Mesendoderm (in vitro differentiated cells): ENCODE measurements around the gene RBP7.

Source experiments
- DNase-seq: peaks from one replicate; pipeline ENCODE4 v3.0.0; 2013
- H2AK5ac ChIP-seq: 2 replicates; pipeline ENCODE4 v1.6.1; 2013; ENCODE audit warnings: low read length, inconsistent platforms
- H2BK120ac ChIP-seq: 2 replicates; pipeline ENCODE4 v1.6.1; 2013; ENCODE audit warnings: low read depth, mild to moderate bottlenecking, low read length, moderate library complexity, mixed read lengths
- H2BK15ac ChIP-seq: replicated peaks from 2 replicates; pipeline ENCODE4 v1.6.1; 2013; ENCODE audit warnings: low read depth, mild to moderate bottlenecking, moderate library complexity
- H2BK5ac ChIP-seq: 2 replicates; pipeline ENCODE4 v1.6.1; 2013; ENCODE audit warnings: low read length, inconsistent platforms
- H3K18ac ChIP-seq: 2 replicates; pipeline ENCODE4 v1.6.1; 2013; ENCODE audit warnings: mild to moderate bottlenecking, low read length, mixed read lengths
- H3K23ac ChIP-seq: one replicate; pipeline ENCODE4 v1.6.1; 2013; ENCODE audit warnings: low read length
- H3K27ac ChIP-seq: 2 replicates; pipeline ENCODE4 v1.5.1; 2013; ENCODE audit warnings: low read depth, mild to moderate bottlenecking, inconsistent platforms, low read length, moderate library complexity
- H3K27me3 ChIP-seq: 2 replicates; pipeline ENCODE4 v1.6.1; 2013; ENCODE audit warnings: low read length, control low read depth, mild to moderate bottlenecking, inconsistent platforms; ENCODE audit not compliant: insufficient read depth, poor library complexity
- H3K36me3 ChIP-seq: 2 replicates; pipeline ENCODE4 v1.6.1; 2013; ENCODE audit warnings: low read length, inconsistent platforms; ENCODE audit not compliant: control insufficient read depth, insufficient read depth
- H3K4ac ChIP-seq: one replicate; pipeline ENCODE4 v1.6.1; 2013; ENCODE audit warnings: low read depth, mild to moderate bottlenecking, low read length, moderate library complexity
- H3K4me1 ChIP-seq: 2 replicates; pipeline ENCODE4 v1.6.1; 2013; ENCODE audit warnings: low read depth, low read length, inconsistent platforms; ENCODE audit not compliant: control insufficient read depth
- H3K4me2 ChIP-seq: 2 replicates; pipeline ENCODE4 v1.6.1; 2013; ENCODE audit warnings: low read length
- H3K4me3 ChIP-seq: 2 replicates; pipeline ENCODE4 v1.5.1; 2013; ENCODE audit warnings: mild to moderate bottlenecking, low read length
- H3K56ac ChIP-seq: one replicate; pipeline ENCODE4 v1.6.1; 2013; ENCODE audit warnings: low read length
- H3K79me1 ChIP-seq: 2 replicates; pipeline ENCODE4 v1.6.1; 2013; ENCODE audit warnings: low read length, inconsistent platforms
- H3K79me2 ChIP-seq: 2 replicates; pipeline ENCODE4 v1.6.1; 2013; ENCODE audit warnings: mild to moderate bottlenecking, low read length; ENCODE audit not compliant: control insufficient read depth, insufficient read depth
- H3K9ac ChIP-seq: 2 replicates; pipeline ENCODE4 v1.6.1; 2013; ENCODE audit warnings: low read length, inconsistent platforms
- H4K5ac ChIP-seq: one replicate; pipeline ENCODE4 v1.6.1; 2013; ENCODE audit warnings: low read length
- H4K8ac ChIP-seq: one replicate; pipeline ENCODE4 v1.6.1; 2013; ENCODE audit warnings: low read depth, mild to moderate bottlenecking, control low read depth, low read length, moderate library complexity
- WGBS: extraction: QIAGEN DNeasy Blood & Tissue Kit; methylation state at CpG from one replicate; pipeline ENCODE4 v1.1.7; 2013; ENCODE audit warnings: low lambda C conversion rate, missing lambda C conversion rate; ENCODE audit not compliant: insufficient coverage; ENCODE audit errors: extremely low coverage; 5-methylcytosine and 5-hydroxymethylcytosine counted together

RBP7 gene

DNA sequence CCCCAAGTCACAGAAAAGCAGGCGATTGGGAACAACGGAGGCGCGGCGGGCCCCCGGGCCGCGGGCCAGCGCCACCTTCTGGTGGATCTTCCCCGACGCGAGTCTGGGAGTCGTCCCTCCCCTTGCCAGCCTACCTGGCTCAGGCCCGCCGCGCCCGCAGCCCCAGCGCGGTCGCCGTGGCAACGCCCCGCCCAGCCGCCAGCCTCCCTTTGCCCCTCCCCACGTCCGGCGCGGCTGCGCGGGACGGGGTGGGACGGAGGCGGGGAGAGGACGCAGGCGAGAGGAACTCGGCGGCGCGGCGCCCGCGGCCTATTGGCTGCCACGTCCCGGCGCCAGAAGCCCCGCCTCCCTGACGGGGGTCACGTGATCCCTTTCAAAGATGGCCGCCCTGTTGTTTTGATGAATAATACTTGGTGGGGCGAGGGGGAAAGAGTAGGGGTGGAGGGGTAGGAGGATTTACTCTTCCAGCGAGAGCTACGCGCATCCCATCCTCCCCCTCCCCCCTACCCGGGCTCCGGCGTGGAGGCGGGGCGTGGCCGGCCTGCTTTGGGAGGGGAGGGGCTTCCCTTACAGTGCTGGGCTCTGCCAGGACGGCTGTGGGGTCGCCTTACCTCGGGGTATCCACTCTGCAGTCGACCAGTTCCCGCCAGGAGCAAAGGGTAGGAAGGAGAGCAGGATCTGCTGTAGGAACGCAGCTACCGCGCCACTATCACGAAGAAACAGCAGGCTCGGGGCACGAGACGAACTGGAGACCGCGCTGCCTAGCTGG is 35.7 kb downstream of the RBP7 start, which contains the start of gene UBE4B:
UBE4B (plus strand) TSS at position 369 of the 769 bp plus-strand sequence. CDS start 713 bp downstream, outside the sequence.
- Histone ChIP-seq H3K36me3 (no peaks in the 10 kb centered on the region), H3K4me1 (no peaks in the 10 kb centered on the region), H3K4ac (peak within 1 kb of the TSS; percentile 73), H3K18ac (peak within 1 kb of the TSS; percentile 98), H3K27ac (peak within 1 kb of the TSS; percentile 94), H3K56ac (peak within 1 kb of the TSS; percentile 100), H3K79me2 (peaks cover 19% of the 10 kb centered on the region), H3K27me3 (no peaks in the 10 kb centered on the region), H3K23ac (peak within 1 kb of the TSS; percentile 87), H4K8ac (peak within 1 kb of the TSS; percentile 84), H2BK5ac (peak within 1 kb of the TSS; percentile 96), H2AK5ac (peak within 1 kb of the TSS; percentile 32), H3K4me2 (peak within 1 kb of the TSS; percentile 90), H3K4me3 (peak within 1 kb of the TSS; percentile 100), H4K5ac (no peak within 1 kb of the TSS), H3K9ac (peak within 1 kb of the TSS; percentile 100), H2BK15ac (peak within 1 kb of the TSS; percentile 98), H3K79me1 (peaks cover 6% of the 10 kb centered on the region), H2BK120ac (no peak within 1 kb of the TSS)
- WGBS: no CpG with 5 or more reads among the region's 73 CpGs
- peak; percentile 99 for DNase-seq

DNA sequence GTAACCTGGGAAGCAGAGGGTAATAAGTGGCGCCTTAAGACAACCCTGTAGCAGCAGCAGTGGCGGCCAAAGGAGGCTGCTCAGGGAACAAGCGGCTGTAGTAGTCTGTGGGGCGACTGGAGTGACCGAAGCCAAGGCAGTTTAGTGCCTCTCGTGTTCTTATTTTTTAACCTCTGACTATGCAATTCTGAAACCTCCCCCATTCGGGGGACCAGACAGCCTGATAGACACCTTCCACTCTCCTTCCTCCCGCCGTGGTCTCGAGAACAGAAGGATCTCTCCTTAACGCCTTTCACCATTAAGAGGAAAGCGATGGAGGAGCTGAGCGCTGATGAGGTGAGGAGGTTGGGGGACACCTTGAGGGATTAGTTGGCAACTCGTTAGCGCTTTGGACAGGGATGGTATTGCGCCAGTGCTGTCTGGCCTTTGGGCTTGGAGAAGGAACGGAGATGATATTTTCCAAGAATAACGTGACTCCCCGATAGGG is 36.4 kb downstream of the RBP7 start:
- H3K27me3 ChIP-seq: no peaks in the 10 kb centered on the region

DNA sequence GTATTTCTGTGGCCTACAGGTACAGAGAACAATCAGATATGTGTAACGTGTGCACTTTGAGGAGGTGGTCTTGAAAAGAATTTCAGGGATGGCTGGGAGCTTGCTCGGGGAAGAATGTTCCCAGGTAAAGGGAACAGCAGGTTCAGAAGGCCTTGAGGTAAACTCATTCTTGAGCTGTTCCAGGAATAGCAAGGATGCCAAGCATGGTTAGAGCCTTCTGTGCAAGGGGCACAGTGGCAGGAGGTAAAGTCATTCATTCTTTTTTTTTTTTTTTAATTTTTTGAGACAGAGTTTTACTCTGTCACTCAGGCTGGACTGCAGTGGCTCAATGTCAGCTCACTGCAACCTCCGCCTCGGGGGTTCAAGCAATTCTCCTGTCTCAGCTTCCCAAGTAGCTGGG is 45.7 kb downstream of the RBP7 start:
- Histone ChIP-seq H3K79me2 (peaks cover 48% of the 10 kb centered on the region), H3K9ac (no peak overlapping the region)
- no CpG with 5 or more reads among the region's 4 CpGs for WGBS

More for the DNA sequence above, 36.4 kb downstream of the RBP7 start:
- WGBS: no CpG with 5 or more reads among the region's 19 CpGs
- Histone ChIP-seq H3K79me2 (peaks cover 22% of the 10 kb centered on the region), H3K4ac (peak overlapping the region; percentile 73), H3K4me3 (peak overlapping the region; percentile 100), H2AK5ac (peak overlapping the region; percentile 32), H3K9ac (peak overlapping the region; percentile 100), H3K18ac (peak overlapping the region; percentile 77), H3K56ac (peak overlapping the region; percentile 100), H3K23ac (peak overlapping the region; percentile 87), H2BK120ac (no peak overlapping the region), H4K5ac (no peak overlapping the region), H3K27ac (peak overlapping the region; percentile 94), H4K8ac (no peak overlapping the region), H3K4me1 (no peaks in the 10 kb centered on the region), H3K36me3 (no peaks in the 10 kb centered on the region), H2BK5ac (peak overlapping the region; percentile 96), H2BK15ac (no peak overlapping the region), H3K4me2 (peak overlapping the region; percentile 90), H3K79me1 (peaks cover 6% of the 10 kb centered on the region)
- peak; percentile 80 for DNase-seq

DNA sequence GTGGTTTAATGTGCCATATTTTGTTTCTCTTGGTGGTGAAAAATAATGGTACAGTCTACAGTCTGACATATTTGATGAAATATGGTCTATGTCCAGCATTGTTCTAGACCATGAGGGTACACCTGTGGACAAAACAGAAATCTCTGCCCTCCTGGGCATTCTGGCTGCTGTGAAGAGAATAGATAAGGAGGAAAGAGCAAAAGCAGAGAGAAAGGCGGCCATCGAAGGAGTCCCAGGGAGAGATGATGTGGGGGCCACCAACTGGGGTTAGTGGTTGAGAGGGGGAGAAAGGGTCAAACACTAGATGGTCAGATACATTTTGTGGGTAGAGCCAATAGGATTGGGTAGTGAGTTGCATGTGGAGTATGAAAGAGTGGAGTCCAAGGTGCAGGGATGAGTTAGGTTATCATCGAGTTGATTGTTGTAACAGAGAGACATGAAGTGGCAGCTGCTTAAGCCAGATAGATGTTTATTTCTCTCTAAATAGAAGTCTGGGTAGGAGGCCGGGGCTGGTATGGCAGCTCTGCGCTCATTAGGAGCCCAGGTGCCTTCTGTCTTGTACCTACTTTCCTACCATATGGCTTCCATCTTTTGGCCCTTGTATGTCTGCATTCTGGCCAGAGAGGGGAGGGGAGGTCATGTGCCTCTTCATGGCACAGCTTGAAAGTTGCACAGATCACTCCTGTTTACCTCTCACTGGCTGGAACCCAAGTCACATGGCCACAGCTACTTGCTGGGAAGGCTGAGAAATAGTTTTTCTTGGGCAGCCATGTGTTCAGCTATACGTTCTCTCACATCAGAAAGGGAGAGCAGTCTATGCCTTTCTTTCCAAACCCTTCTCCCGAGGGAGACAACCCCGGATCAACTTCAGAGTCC is 48.7 kb downstream of the RBP7 start:
- no peak overlapping the region for H3K56ac ChIP-seq
- H4K8ac ChIP-seq: no peak overlapping the region
- no peak overlapping the region for H4K5ac ChIP-seq
- H2BK120ac ChIP-seq: no peak overlapping the region
- no peaks in the 10 kb centered on the region for H3K36me3 ChIP-seq
- DNase-seq: no peak
- no peak overlapping the region for H2BK15ac ChIP-seq
- no peaks in the 10 kb centered on the region for H3K4me1 ChIP-seq
- H2AK5ac ChIP-seq: no peak overlapping the region
- H3K79me2 ChIP-seq: peaks cover 50% of the 10 kb centered on the region
- H3K9ac ChIP-seq: no peak overlapping the region
- no peak overlapping the region for H3K4me3 ChIP-seq
- H3K4ac ChIP-seq: no peak overlapping the region
- H3K27me3 ChIP-seq: no peaks in the 10 kb centered on the region
- H3K27ac ChIP-seq: no peak overlapping the region
- peaks cover 30% of the 10 kb centered on the region for H3K79me1 ChIP-seq
- no peak overlapping the region for H3K4me2 ChIP-seq
- no CpG with 5 or more reads among the region's 8 CpGs for WGBS
- H2BK5ac ChIP-seq: no peak overlapping the region
- no peak overlapping the region for H3K18ac ChIP-seq
- no peak overlapping the region for H3K23ac ChIP-seq

More for the DNA sequence above, 45.7 kb downstream of the RBP7 start:
- Histone ChIP-seq H3K4me2 (no peak overlapping the region), H2BK120ac (no peak overlapping the region), H3K4me3 (no peak overlapping the region), H2BK15ac (no peak overlapping the region), H3K23ac (no peak overlapping the region), H3K27ac (no peak overlapping the region), H3K27me3 (no peaks in the 10 kb centered on the region), H4K5ac (no peak overlapping the region), H3K4ac (no peak overlapping the region), H4K8ac (no peak overlapping the region), H3K79me1 (peaks cover 21% of the 10 kb centered on the region), H3K36me3 (no peaks in the 10 kb centered on the region), H2AK5ac (no peak overlapping the region), H3K4me1 (no peaks in the 10 kb centered on the region), H2BK5ac (no peak overlapping the region), H3K18ac (no peak overlapping the region), H3K56ac (no peak overlapping the region)
- DNase-seq: no peak

DNA sequence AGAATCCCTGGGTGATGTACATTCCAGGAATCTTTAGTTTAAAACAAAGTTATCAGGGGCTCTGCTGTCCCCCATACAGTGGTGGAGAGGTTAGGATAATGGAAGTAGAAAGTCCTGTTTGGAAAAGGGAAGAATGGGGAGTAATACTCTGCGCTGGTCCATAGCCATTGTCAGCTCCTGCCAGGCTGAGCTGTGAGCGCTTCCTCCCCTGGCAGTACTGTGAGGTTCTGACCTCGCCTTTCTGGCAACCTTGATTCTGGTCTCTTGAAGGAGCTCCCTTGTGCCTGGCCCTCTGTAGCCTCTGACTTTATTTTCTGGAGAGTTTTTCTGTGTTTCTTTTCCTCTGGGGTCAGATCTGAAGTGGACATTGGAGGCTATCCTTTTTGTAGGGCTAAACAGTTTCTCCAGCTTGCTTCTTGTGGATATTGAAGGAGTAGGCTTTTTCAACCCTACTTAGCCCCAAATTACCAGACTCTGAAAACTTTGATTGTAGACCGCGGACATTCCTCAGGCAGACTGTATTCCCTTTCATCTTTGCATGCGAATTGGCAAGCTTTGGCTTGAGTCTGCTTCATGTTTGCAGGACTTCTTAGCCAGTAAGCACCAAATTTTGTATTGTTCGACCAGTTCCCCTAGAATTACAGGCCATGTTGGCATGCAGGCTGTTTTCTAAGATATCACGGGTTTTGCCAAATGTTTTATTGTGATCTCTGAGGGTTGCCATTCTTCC is 49.5 kb downstream of the RBP7 start:
- H4K5ac ChIP-seq: no peak overlapping the region
- H2BK5ac ChIP-seq: no peak overlapping the region
- peaks cover 30% of the 10 kb centered on the region for H3K79me1 ChIP-seq
- no peak overlapping the region for H2BK120ac ChIP-seq
- no peak overlapping the region for H3K4me3 ChIP-seq
- whole genome bisulfite sequencing: no CpG with 5 or more reads among the region's 8 CpGs
- no peak overlapping the region for H4K8ac ChIP-seq
- H3K18ac ChIP-seq: no peak overlapping the region
- peaks cover 55% of the 10 kb centered on the region for H3K79me2 ChIP-seq
- H2AK5ac ChIP-seq: no peak overlapping the region
- no peak overlapping the region for H3K9ac ChIP-seq
- no peaks in the 10 kb centered on the region for H3K4me1 ChIP-seq
- H3K56ac ChIP-seq: no peak overlapping the region
- H2BK15ac ChIP-seq: no peak overlapping the region
- no peak overlapping the region for H3K27ac ChIP-seq
- H3K27me3 ChIP-seq: no peaks in the 10 kb centered on the region
- no peak overlapping the region for H3K4ac ChIP-seq
- no peak overlapping the region for H3K23ac ChIP-seq
- DNase-seq: no peak
- no peaks in the 10 kb centered on the region for H3K36me3 ChIP-seq
- H3K4me2 ChIP-seq: no peak overlapping the region
